Measurements from ENCODE around the gene JAKMIP1.

DNA sequence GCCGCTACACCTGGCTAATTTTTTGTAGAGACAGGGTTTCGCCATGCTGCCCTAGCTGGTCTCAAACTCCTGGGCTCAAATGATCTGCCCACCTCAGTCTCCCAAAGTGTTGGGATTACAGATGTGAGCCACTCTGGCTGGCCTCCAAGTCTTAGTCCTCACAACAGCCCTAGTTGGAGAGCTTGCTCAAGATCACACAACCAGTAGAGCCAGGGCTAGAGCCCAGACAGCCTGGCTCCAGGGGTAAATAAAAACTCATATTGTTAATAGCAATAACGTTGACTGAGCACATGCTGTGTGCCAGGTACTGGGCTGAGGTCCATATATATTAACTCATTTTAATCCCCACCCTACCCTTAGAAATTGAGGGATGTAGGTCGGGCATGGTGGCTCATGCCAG is 7.3 kb upstream of the JAKMIP1 start:
- TF ChIP-seq FOXA1 (IDR thresholded peaks at IDR 0.05) (no peak), TARDBP (IDR thresholded peaks at IDR 0.05) (no peak), BHLHE40 (IDR thresholded peaks at IDR 0.05; ENCODE audit: borderline replicate concordance) (no peak), FOXK2 (IDR thresholded peaks at IDR 0.05) (no peak), NFRKB (IDR thresholded peaks at IDR 0.05) (no peak), L3MBTL2 (conservative IDR thresholded peaks at IDR 0.05) (no peak), SUZ12 (IDR thresholded peaks at IDR 0.05) (no peak)
